Choroid plexus epithelial cell (primary cell): ENCODE data around the gene GDAP2.

Experiments used
- DNase-seq: peaks from one replicate; pipeline ENCODE4 v3.0.0-alpha.2; 2010; ENCODE audit warnings: low read depth
- H3K4me3 ChIP-seq: 2 replicates; pipeline ENCODE4 v1.5.1; 2011; ENCODE audit warnings: low read depth, mild to moderate bottlenecking, control low read depth, low read length, moderate library complexity
- TF ChIP-seq, protein P1 (sequence below): conservative IDR thresholded peaks from 2 replicates; pipeline ENCODE4 v1.5.1; 2011; ENCODE audit warnings: low read depth, mild to moderate bottlenecking, control low read depth, inconsistent platforms, low read length, moderate library complexity

The GDAP2 gene

DNA sequence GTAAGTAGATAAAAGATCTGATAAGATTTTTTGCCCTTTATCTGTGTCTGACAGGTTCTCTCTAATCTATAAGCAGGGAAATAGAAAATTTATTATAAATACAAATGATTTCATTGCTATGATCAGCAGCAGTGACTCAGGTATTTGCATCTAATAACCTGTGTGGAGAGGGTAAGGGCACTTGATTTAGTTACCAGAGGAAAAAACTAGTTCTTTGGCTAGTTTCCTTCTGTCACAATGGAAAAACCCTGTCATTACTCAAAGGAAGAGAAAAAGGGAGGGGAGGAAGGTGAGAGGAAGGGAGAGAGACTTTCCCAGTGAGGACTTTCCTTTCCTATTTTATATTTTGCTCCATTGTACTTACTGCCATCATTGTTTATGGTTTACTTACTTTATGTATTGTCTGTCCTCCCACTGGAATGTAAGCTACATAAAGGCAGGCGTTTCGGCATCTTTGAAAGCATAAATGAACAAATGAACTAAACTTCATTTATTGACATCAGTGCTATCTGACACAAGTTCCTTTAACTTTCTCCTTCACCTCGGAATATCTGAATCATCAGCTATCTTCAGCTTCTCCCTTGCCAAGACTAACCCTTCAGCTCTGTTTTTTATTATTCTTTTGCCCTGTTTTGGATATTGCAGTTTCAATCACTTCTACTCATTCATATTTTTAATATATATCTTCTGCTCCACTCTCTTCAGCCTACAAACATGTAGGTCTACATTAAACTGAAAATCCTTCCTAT lies 35.0 kb upstream of the GDAP2 start:
- peak; percentile 27 for DNase-seq
- H3K4me3 ChIP-seq: no peak overlapping the region
- TF ChIP-seq, protein P1, sequence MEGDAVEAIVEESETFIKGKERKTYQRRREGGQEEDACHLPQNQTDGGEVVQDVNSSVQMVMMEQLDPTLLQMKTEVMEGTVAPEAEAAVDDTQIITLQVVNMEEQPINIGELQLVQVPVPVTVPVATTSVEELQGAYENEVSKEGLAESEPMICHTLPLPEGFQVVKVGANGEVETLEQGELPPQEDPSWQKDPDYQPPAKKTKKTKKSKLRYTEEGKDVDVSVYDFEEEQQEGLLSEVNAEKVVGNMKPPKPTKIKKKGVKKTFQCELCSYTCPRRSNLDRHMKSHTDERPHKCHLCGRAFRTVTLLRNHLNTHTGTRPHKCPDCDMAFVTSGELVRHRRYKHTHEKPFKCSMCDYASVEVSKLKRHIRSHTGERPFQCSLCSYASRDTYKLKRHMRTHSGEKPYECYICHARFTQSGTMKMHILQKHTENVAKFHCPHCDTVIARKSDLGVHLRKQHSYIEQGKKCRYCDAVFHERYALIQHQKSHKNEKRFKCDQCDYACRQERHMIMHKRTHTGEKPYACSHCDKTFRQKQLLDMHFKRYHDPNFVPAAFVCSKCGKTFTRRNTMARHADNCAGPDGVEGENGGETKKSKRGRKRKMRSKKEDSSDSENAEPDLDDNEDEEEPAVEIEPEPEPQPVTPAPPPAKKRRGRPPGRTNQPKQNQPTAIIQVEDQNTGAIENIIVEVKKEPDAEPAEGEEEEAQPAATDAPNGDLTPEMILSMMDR: no peak

DNA sequence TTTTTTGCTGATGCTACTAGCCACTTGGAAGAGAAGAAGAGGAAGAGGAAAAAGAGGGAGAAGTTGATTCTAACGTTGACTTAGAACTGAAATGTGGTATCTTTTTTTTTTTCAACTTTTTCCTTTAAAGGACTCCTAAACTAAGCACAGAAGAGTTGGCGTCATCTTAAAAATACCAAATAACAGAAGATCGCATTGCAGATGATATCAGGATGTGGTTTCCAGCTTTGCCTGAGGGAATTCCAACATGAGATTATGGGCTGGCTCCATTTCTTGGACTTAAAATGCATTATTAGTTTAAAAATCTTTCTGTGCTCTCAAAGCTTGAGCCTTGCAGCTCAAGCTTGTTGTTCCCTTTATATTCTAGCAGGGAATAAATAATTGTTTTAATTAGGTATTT lies 29.9 kb upstream of the GDAP2 start:
- TF ChIP-seq, protein P1: no peak
- no peak overlapping the region for H3K4me3 ChIP-seq
- peak; percentile 19 for DNase-seq

DNA sequence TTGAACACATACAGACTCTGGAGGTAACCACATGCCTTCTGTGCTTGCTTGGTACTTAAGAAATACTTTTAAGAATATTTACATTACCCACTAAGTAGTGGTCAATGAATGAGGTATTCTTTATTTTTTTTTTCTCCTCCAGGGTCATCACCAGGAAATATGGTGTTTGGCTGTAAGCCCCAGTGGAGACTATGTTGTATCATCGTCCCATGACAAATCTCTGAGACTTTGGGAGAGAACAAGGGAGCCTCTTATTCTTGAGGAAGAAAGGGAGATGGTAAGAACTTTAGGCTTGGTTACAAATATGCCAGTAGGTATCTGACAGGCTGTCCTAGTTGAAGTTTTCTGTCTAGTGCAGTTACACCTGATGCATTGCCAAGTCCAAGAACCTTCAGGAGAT lies 23.0 kb upstream of the GDAP2 start:
- TF ChIP-seq, protein P1: no peak
- no peak for DNase-seq

DNA sequence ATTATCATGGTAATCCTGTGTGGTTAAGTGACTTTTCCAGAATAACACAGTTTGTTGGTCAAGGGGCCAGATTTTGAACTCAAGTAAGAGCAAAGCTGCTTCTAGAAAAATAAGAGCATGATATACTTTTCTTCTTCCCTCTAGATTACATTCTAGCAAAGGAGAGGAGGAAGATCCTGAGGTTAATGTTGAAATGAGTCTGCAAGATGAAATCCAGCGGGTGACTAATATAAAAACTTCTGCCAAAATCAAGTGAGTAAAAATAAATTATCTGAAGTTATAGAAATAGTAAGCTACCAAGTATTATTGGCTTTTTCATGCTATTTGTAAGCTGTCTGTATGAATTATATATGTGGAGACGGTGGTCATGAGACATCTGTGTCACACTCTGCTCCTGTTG lies 12.9 kb upstream of the GDAP2 start:
- no peak overlapping the region for H3K4me3 ChIP-seq
- TF ChIP-seq, protein P1: no peak
- DNase-seq: no peak

More for the DNA sequence above, 23.0 kb upstream of the GDAP2 start:
- no peak overlapping the region for H3K4me3 ChIP-seq

DNA sequence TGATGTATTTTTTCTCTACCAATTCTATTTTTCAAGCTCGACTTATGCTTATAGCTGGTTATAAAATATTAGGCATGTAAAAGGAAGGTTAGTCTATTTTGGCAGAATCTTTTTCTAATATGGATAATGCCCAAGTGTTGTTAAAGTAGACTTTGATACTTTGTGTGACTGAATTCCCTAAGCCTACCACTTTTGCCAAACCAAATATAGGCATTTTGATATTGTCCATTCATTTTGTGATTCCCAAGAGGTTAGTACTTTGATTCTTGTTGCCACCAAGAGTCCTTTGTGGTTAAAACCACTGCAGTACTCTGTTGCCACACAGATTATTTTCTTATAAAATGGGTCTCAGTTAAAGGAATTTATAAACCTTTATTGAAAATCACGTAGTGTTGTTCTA lies 4.3 kb upstream of the GDAP2 start:
- TF ChIP-seq, protein P1: no peak
- no peak overlapping the region for H3K4me3 ChIP-seq
- no peak for DNase-seq

DNA sequence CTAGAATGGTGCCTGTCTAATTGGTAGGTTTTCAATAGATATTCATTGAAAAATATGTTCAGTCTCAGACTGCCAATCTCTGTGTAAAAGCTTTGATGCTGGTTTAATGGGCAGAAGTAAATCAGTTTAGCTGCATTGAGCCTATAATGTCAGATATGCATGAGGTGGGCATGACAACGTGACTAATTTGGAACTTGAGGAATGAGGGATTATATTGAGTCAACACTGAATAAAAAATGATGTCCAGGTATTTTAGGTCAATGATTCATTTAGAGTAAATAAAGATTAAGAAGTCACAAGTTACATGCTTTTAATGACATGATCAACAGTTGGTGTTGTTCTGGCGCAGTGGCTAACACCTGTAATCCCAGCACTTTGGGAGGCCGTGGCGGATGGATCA lies 3.2 kb upstream of the GDAP2 start:
- DNase-seq: no peak
- TF ChIP-seq, protein P1: no peak
- H3K4me3 ChIP-seq: no peak overlapping the region

DNA sequence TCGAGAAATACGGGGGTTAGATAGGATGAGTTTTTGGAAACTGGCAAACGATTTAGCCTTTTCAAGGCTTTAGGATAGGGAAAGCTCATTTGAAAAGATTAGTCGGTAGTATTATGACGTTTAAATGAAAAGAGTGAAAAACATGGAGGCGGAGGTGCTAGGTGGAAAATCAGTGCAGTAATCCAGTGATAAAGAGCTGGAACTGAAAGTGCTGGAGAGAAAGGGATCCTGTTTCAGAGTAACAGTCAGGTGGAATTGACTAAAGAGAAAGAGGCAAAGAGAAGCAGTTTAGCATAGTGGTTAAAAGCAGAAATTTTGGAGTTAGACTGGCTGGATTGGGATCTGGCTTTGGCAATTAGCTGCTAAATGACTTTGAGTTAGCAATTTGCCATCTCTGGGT lies 1.1 kb upstream of the GDAP2 start:
- H3K4me3 ChIP-seq: peak overlapping the region; percentile 90
- DNase-seq: peak; percentile 31
- TF ChIP-seq, protein P1: no peak
